ENCODE results near the gene EBLN1.

- TF ChIP-seq CTCF (IDR thresholded peaks at IDR 0.05): no peak
- no peak for TF ChIP-seq EZH2 (IDR thresholded peaks at IDR 0.05)
Measured at GRCh38 chr10:22185586-22185985, 32.2 kb downstream of the EBLN1 start.
